Left cardiac atrium (tissue), 4 donors: ENCODE results near the gene ZGPAT. TPM values are rescaled to one million over a fixed set of nuclear protein-coding genes. Genes with fewer than 3 reads are reported as not detected.

Experiments
- ATAC-seq, 2 donors: fragments of 200-7000 bp; cut with Tn5 transposase; one replicate each; pipeline ENCODE4 v1.9.1; 2020; ENCODE audit warnings: mild to moderate bottlenecking in 2 of 2, moderate library complexity in 2 of 2
- DNase-seq: peaks from one replicate; pipeline ENCODE4 v3.0.0-alpha.2; 2020
- intact Hi-C, 2 donors: fragments of 100-400 bp; cut with DNase I; formaldehyde crosslinking; loops; one replicate each; pipeline versions ENCODE4 v1.14.1 to v1.15.1; 2022 to 2023
- total RNA-seq, 2 donors: library from RNA; stranded (reverse); fragmentation: NEBNext Ultra II Directional; extraction: Animal tissue kit (Norgen Biotek cat#: 25700); gene quantifications; one replicate each; pipeline ENCODE4 v1.2.1, GENCODE V29; 2021
- donor health status: DM: no; HTN: yes; CAD: no.
- donor health status: DM: no; HTN: yes; CAD: no; lungs with severe emphysema.
- donor health status: DM: yes; HTN: yes; CAD: no.
- donor health status: Dilated cardiomyopathy.

ZGPAT gene
- total RNA-seq, 2 donors from 2014 or later = 16.4 to 18.6 TPM

GRCh38 chr20:63675681-63676368 is 32.0 kb upstream of the ZGPAT start:
- intact Hi-C loops = no loop called here
- DNase-seq (no peak), ATAC-seq (no peak)

DNA sequence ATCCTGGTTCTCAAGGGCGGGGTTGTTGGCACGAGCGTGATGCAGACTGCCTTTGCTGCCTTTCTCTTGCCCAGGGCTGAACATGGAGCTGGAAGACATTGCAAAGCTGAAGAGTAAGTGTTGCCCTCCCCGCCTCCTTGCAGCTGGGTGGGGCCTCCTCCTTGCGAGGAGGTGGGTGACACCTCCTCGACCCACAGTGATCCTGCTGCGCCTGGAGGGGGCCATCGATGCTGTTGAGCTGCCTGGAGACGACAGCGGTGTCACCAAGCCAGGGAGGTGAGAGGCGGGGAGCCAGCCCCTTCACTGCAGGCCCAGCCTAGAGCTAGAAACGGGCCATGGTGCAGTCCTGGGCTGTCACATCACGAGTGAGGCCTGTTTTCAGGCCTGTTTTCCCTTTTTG is 29.8 kb upstream of the ZGPAT start:
- ATAC-seq (no peak), DNase-seq (no peak)
- intact Hi-C loops = no loop called here

DNA sequence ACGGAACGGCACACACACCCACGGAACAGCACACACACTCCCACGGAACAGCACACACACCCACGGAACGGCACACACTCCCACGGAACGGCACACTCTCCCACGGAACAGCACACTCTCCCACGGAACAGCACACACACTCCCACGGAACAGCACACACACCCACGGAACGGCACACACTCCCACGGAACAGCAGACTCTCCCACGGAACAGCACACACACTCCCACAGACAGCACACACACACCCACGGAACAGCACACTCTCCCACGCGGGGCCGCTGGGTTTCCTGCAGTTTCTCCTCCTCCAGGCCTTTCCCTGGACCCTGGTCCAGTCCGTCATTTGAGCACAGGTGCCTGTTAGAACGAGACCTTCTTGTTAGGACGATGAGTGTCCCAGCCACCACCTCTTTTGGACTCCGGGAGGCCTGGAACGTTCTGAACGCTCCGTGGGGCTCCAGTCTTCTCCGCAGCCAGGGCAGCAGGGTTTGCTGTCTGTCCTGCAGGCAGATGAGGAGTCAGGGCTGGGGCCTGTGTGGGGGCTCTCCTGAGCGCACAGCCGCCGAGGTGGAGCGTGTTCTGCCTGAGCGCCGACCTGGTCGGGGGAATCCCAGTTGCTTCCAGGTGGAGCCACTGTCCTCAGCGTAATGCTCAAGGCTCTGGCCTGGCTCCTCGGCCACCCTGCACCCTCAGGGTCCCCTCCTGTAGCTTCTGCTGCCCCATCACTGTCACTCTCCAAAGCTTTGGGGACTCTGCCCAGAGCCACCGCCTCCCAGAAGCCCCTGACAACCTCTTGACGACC is 29.0 kb upstream of the ZGPAT start:
- no peak for ATAC-seq
- intact Hi-C loops = no loop called here

GRCh38 chr20:63679799-63680305 is 28.0 kb upstream of the ZGPAT start:
- DNase-seq (no peak), ATAC-seq (no peak)
- intact Hi-C loops = no loop called here

More for the DNA sequence above, 29.0 kb upstream of the ZGPAT start:
- no peak for DNase-seq

DNA sequence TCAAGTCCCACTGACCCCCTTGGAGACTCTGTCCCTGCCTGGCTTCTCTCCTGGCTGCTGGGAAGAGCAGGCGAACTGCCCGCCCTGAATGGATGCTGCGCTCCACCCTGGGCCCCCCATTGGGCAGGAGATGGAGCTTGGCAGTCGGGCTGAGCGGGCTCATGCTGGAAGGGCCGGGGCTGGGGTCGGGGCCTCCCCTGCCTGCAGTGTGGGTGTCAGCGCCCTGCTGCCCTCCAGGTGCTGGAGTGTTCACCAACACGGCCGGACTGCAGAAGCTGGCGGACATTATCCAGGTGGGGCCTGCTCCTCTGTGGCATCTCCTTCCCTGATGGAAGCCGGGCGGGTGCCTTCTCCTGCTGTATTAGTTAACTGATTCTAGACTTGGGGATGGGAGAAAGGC is 27.4 kb upstream of the ZGPAT start:
- ATAC-seq (no peak), DNase-seq (no peak)
- intact Hi-C loops = no loop called here

GRCh38 chr20:63680857-63681608 is 26.8 kb upstream of the ZGPAT start:
- ATAC-seq (no peak), DNase-seq (no peak)
- intact Hi-C loops = no loop called here

- intact Hi-C loops = no loop called here
- no peak for ATAC-seq
Measured at GRCh38 chr20:63681609-63682142, 26.2 kb upstream of the ZGPAT start.

GRCh38 chr20:63682384-63683139 is 25.3 kb upstream of the ZGPAT start:
- intact Hi-C loops = no loop called here
- DNase-seq = peak; percentile 84
- peak; percentile 69 to 79 for ATAC-seq

More at GRCh38 chr20:63681609-63682142, 26.2 kb upstream of the ZGPAT start:
- DNase-seq = no peak

DNA sequence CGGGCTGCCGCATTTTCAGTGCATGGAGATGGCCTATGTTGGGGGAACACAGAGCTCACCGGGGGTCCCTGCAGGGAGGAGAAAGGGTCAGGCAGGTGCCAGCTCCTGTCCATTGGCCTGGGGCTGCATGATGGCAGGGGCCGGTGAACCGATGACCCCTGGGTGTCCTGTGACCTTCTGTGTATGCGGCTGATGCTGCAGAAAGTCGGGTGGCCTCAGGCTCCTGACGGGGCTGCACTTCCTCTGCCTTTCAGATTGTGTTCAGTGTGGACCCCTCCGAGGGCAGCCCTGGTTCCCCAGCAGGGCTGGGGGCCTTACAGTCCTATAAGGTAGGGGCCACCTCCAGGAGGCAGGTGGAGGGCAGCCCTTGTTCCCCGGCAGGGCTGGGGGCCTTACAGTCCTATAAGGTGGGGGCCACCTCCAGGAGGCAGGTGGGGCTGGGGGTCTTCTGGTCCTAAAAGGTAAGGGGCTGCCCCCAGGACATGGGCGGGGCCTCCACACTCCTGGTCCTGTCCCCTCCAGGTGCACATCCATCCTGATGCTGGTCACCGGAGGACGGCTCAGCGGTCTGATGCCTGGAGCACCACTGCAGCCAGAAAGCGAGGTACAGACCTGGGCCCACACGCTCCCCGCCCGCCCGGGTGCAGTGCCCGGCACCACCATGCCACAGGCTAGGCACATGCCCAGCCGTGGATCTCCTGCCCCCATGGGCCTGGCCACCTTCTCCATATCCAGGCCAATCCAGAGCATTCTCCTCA is 22.4 kb upstream of the ZGPAT start:
- no peak for DNase-seq
- intact Hi-C loops = no loop called here

GRCh38 chr20:63686094-63686491 is 21.7 kb upstream of the ZGPAT start:
- no peak for ATAC-seq
- intact Hi-C loops = no loop called here
- no peak for DNase-seq

More for the DNA sequence above, 22.4 kb upstream of the ZGPAT start:
- no peak for ATAC-seq

GRCh38 chr20:63686492-63687321 is 21.1 kb upstream of the ZGPAT start:
- intact Hi-C loops = no loop called here
- peak; percentile 55 for ATAC-seq
- peak; percentile 92 for DNase-seq

DNA sequence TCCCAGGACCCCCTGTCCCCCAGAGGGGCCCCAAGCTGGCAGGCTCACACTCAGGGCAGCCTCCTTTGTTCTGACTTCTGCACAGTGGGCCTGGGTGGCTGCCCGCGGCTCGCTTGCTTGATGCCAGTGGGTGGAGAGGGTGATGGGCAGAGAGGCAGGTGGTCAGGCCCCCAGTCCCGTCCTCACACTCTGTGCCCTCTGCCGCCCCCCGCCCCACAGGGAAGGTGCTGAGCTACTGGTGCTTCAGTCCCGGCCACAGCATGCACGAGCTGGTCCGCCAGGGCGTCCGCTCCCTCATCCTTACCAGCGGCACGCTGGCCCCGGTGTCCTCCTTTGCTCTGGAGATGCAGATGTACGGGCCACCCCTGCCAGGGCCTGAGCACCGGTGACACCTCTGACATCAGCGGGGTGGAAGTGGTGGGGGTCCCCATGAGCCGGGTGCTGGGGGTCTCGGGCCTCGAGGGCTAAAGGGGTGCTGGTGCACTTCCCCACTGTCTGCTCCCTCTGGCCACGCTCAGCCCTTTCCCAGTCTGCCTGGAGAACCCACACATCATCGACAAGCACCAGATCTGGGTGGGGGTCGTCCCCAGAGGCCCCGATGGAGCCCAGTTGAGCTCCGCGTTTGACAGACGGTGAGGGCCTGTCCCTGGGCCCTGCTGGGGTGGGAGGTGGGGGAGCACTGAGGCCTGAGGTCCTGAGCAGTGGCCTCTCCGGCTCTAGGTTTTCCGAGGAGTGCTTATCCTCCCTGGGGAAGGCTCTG is 20.2 kb upstream of the ZGPAT start:
- intact Hi-C loops = no loop called here
- ATAC-seq (no peak), DNase-seq (no peak)

- ATAC-seq (no peak), DNase-seq (peak; percentile 62)
- intact Hi-C loops = no loop called here
Measured at GRCh38 chr20:63688228-63689045, 19.4 kb upstream of the ZGPAT start.

- intact Hi-C loops = no loop called here
Measured at GRCh38 chr20:63689046-63690002, 18.5 kb upstream of the ZGPAT start.

More at GRCh38 chr20:63689046-63690002, 18.5 kb upstream of the ZGPAT start:
- no peak for ATAC-seq
- peak; percentile 35 for DNase-seq
